Tracheal epithelial cell (primary cell): Measurements from ENCODE around the gene IMP3. TPM values are rescaled to one million over a fixed set of nuclear protein-coding genes. Genes with fewer than 3 reads are reported as not detected.

ENCODE experiments used
- total RNA-seq: library from RNA; depleted of rRNA; stranded (reverse); fragments of >200 nt; gene quantifications from 2 replicates; pipeline ENCODE4 v1.2.1, GENCODE V29; 2014

Gene IMP3, protein sequence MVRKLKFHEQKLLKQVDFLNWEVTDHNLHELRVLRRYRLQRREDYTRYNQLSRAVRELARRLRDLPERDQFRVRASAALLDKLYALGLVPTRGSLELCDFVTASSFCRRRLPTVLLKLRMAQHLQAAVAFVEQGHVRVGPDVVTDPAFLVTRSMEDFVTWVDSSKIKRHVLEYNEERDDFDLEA
- 133 and 156 TPM in 2 replicates for total RNA-seq

DNA sequence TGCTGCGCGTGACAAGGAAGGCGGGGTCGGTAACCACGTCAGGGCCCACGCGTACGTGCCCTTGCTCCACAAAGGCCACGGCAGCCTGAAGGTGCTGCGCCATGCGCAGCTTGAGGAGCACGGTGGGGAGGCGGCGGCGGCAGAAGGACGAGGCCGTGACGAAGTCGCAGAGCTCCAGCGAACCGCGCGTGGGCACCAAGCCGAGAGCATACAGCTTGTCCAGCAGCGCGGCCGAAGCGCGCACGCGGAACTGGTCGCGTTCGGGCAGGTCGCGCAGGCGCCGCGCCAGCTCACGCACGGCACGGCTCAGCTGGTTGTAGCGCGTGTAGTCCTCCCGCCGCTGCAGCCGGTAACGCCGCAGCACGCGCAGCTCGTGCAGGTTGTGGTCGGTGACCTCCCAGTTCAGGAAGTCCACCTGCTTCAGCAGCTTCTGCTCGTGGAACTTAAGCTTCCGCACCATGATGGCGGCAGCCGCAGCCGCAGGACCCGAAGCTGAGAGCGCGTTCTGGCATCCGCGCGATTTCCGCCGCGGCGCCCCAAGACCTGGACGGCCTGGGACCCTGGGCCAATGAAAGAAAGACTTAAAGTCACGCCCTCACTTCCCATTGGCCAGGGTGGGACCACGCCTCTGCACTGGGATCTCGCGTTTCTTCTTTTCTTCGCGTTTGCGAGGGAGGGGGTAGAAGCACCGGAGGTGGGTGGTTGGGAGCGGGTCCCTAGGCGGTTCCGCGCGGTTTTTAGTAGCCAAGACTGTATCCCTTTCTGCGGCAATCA, at the start of gene IMP3:
Gene IMP3 (minus strand): TSS at position 516 of the 774 bp plus-strand sequence. CDS start 56 bp downstream, at position 460.

DNA sequence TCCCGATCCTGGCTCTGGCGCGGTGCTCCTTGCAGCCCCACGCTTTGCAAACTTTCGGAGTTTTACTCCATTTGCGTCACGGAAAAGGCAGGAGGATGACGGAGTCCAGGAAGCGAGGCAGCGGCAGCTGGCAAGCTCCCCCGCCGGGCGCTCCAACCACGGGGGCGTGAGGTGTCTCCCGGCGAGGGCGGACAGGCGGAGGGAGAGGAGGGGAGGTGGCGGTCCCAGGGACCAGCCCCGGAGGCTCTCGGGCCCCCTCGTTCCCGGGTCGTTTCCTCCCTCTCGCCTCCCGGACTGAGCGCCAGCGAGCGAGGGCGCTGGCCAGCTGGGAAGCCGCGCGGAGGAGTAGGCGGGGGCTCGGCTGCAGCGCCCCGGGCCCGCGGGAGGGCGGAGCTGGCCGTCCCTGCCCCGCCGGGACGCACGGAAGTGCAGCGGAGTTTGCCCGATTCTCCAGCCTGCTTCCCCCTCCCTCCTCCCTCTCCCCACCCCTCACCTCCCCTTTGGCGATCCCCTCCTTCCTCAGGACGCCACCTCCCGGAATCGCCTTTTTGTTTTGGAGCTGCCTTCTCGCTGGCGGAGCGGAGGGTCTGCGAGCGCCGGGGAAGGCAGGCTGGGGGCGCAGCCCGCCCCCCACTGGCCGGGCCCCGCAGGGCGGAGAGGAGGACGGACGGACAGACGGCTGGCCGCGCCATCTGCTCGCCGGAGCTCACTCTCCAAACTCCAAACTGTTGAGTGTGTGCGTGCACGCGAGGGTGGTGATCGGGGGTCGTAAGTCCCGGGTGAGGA, 7.5 kb upstream of the IMP3 start, which contains the start of gene SNX33:
Gene SNX33 (plus strand): TSS at position 543 of the 786 bp plus-strand sequence. CDS start 1,191 bp downstream, outside the sequence.

DNA sequence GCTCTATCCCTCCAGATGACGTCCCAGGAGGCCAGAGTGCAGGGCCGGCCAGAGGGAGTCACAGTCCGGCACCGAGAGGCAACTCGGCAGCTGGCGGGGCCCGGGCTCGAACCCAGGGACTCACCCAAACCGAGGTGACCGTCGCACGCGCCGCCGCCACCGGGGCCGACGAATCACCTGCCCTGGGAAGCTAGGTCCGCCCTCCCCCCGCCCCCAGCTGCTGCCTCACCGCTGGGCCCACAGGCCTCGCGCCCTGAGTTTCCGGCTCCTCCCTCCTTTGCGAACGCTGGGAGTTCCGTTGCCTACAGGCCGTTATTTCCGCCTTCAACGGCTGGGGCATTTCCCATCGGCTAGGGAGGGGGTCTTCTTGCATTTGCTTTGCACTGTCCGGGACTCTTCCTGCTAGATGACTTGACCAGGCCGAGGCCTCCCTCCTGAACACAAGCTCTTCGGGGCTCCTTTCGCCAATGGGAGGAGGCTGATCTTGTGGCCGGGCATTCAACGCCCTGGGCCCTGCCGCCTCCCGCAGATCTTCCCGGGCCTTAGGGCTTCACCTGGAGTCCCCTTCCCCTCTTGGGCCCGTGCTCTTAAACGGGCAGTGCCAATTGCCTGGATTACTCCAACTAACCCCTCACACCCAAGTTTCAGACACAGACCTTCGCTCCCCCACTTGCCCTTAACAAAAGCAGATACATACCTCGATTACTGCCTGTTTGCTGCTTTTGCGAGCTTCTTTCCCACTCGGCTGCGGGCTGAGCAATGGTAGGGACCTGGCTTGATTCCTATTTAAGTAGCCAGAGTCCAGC, 14.3 kb downstream of the IMP3 start, which contains the start of gene SNUPN:
Gene SNUPN (minus strand): TSS at position 184 of the 806 bp plus-strand sequence. CDS start 4,674 bp downstream, outside the sequence.

Other genes starting within 250 kb of the IMP3 start
- gene SIN3A, start 188.5 kb downstream of the IMP3 start, total RNA-seq = 19.8 and 25.2 TPM in 2 replicates
- 17.3 and 17.4 TPM in 2 replicates for gene PTPN9, start 60.9 kb downstream of the IMP3 start, total RNA-seq
- gene SNUPN, start 14.5 kb downstream of the IMP3 start, total RNA-seq = 13.5 and 20.2 TPM in 2 replicates
- 23.0 and 24.8 TPM in 2 replicates for gene SNX33, start 7.7 kb upstream of the IMP3 start, total RNA-seq
- gene CSPG4, start 72.6 kb upstream of the IMP3 start, total RNA-seq = 2.1 and 22.7 TPM in 2 replicates
- 37.3 and 55.4 TPM in 2 replicates for gene UBE2Q2, start 203.2 kb upstream of the IMP3 start, total RNA-seq